NOMO-1 (cell line): Measurements from ENCODE around the gene OGT.
"Not testable (repeated sequence)": the region's sequence is repeated elsewhere in the genome, so short reads cannot be mapped to it uniquely, and the experiment has no call there.

Experiments used
- DNase-seq, 2 experiments: peaks; one replicate each; lab custom pipeline; 2025; ENCODE audit not compliant: unreplicated experiment in 2 of 2; lab: John Stamatoyannopoulos, UW

OGT gene

GRCh38 chrX:71579136-71579989, 46.5 kb downstream of the OGT start:
- no peak for DNase-seq

DNA sequence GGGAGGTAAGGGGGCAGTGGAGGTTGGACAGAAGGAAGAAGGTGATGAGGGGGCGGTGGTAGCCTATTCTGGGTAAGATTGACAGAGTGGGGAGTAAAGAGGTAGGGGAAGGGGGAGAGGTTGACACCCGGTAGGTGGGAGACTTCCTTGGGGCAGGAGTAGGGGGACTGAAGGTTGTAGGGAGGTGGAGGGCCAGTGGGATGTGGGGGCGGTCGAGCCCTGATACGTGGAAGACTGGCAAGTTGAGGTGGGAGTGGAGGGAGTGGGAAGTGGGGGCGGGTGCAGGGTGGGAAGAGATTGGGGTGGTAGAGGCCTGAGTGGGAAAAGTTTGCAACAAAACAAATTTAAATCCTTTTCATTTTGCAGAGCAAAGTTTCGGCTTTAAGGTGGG, 47.1 kb downstream of the OGT start:
- DNase-seq, result no peak

DNA sequence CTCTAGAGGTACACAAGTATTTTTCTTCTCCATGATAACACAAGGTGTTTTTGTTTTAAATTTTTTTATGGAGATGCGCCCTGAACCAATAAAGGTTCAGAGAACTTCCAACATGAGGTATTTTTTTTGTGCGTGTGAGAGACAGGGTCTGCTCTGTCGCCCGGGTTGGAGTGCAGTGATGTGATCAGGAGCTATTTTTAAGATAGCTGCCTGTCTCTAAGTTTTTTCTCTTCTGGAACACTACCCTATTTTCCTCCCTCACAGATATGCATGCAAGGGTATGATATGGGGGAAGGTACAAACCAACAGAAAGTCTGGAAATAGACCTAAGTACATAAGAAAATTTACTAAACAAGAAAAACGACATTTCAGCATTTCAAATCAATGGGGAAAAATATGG, 48.3 kb downstream of the OGT start:
- no peak for DNase-seq

- no peak for DNase-seq
Observed at GRCh38 chrX:71586929-71587328, 54.0 kb downstream of the OGT start.

DNA sequence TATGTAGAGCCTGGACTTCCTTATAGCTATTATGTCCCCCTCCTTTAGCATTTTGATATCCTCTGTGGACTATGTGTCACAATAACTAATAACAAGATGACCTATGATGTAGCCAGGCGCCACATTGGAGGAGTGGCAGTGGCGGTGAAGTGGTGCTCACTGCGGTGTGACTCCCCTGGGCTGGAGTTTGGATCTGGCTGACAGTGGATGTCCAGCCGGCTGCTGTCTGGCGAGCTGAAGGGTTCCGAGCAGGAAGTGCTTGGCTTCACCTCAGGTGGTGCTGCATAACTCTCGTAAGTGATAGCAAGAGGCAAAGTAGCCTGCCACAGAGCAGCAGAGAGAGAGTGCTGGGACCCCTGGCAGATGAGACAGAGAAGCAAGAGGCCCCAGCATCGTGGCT, 60.3 kb downstream of the OGT start:
- DNase-seq, result not testable (repeated sequence)

GRCh38 chrX:71599965-71600364, 67.1 kb downstream of the OGT start:
- DNase-seq, result no peak

DNA sequence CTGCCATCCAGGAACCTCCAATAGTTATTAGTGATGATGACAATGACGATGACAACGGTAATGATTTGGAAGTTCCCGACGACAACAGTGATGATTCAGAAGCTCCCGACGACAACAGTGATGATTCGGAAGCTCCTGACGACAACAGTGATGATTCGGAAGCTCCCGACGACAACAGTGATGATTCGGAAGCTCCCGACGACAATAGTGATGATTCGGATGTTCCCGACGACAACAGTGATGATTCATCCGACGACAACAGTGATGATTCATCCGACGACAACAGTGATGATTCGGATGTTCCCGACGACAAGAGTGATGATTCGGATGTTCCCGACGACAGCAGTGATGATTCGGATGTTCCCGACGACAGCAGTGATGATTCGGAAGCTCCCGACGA, 70.7 kb downstream of the OGT start:
- DNase-seq, result no peak

DNA sequence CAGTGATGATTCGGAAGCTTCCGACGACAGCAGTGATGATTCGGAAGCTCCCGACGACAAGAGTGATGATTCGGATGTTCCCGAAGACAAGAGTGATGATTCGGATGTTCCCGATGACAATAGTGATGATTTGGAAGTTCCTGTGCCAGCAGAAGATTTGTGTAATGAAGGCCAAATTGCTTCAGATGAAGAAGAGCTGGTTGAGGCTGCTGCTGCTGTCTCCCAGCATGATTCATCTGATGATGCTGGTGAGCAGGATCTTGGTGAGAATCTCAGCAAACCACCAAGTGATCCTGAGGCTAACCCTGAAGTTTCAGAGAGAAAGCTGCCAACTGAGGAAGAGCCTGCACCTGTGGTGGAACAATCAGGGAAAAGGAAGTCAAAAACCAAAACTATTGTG, 71.2 kb downstream of the OGT start:
- DNase-seq, result no peak

DNA sequence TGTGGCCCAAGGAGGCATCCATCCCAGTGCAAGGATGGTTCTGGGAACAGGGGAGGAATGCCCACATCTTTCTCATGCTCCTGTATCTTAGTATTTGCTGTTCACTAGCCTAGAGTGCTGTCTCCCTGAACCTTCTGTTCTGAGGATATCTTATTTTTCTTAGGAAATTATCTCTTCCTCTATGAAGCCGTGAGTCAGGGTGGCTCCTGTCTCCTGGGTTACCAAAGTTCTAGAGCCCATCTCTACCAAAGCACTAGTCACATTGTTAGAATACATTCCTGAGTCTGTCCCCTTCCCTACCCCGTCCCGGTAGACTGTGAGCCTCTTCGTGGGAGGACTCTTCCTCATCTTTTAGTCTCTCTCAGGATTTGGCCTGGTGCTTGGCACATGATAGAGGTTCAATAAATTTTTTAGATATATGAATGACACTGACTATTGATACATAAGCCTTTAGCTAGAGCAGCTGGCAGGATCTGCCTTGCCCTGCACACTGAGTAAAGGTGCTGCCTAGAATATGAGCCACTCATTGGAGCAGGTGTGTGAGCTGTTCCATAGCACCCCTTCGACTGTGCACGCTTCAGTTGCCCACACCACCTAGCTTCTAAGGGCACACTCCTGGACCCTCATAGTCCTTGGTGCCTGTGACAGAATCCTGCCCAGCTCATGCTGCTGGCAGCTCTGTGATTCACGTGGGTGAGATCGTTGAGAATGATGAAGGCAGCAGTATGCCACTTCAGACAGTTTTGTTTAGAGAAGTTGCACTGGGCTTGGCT, 72.1 kb downstream of the OGT start:
- no peak for DNase-seq

- no peak for DNase-seq
Observed at GRCh38 chrX:71606536-71607216, 73.8 kb downstream of the OGT start.

DNA sequence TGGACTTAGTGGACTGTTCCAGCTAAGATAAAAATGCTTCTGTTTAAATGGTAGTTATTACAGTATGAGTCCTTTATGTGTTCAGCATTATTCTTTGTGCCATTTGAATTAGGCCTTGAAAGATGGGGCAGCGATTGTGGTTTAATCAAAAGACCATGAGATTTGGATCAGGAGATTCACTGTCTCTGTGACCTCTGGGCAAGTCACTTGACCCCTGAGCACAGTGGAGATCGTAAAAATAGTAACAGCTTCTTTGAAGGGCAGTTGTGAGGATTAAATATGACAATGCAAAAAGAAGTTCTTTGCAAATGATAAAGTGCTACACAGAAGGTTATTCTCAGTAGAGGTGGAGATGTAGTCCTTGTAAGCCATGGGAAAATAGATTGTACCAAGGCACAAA, 74.6 kb downstream of the OGT start:
- DNase-seq, result no peak

- DNase-seq, result no peak
Observed at GRCh38 chrX:71609095-71609750, 76.3 kb downstream of the OGT start.

- not testable (repeated sequence) for DNase-seq
Observed at GRCh38 chrX:71611736-71612135, 78.8 kb downstream of the OGT start.

- no peak for DNase-seq
Observed at GRCh38 chrX:71612256-71612655, 79.4 kb downstream of the OGT start.

DNA sequence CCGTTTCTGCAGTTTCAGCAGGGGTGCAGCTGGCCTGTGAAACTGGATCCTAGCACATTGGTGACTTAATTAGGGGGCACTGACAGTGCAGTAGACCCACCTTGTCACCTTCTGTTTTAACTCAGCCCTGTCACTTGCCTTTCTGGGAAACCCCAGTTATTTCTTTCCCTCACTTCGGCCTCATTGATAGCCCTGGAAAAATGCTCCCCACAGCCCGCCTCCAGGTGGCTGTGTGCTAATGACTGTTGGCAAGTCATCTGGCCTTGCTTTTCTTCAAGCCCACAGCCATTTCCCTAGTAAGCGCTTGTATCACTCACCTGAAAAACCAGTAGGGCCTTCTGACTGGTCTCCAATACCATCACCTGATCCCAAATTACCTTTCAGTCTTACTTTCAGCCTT, 82.2 kb downstream of the OGT start:
- DNase-seq, result no peak

DNA sequence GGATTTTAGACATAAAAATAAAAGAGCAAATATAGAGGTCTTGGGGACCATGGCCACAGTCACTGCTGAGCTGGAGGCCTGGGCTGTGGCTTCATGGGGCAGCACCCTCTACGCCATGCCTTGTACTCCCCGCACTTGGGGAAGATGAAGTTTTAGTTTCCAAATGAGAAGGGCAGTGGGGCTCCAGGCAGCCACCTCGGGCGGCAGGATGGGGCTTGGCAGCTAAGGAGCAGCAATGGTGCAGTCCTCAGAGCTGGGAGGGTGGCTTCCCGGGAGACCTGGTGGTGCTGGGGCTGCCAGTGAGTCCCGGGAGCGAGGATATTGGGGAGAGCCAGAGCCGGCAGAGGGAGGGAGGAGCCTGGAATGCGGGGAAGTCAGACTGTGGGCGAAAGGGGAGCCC, 83.0 kb downstream of the OGT start:
- no peak for DNase-seq

DNA sequence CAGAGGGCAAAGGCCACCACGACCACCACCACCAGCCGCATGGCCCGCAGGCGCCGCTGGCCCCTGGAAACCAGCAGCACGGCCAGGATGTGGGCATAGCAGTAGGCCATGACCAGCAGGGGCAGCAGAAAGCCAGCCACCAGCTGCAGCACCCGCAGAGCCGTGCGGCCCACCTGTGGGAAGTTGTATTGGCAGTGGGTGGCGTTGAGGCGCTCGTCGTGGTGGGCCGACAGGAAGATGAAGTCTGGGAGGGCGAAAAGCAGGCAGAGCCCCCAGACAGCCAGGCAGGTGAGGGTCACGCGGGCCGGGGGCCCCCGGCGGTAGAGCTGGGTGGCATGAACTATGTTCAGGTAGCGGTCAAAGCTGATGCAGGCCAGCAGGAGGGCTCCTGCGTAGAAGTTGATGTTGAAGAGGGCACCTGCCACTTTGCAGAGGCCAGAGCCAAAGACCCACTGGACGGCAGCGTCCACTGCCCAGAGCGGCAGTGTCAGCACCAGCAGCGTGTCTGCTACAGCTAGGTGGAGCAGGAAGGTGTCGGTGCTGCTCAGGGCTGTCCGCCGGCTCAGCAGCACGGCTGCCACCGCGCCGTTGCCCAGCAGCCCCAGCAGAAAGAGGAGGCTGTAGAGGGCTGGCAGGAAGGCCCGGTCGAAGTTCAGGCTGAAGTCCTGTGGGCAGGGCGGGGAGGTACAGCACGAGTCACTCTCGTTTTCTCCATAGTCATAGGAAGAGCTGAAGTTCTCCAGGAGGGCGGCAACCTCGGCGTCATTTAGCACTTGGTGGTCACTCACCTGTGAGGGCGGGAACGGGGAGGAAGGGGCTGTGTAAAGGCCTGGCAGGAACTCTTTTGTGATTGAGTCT, 84.0 kb downstream of the OGT start:
- DNase-seq, result no peak

GRCh38 chrX:71617742-71618141, 84.8 kb downstream of the OGT start:
- no peak for DNase-seq

DNA sequence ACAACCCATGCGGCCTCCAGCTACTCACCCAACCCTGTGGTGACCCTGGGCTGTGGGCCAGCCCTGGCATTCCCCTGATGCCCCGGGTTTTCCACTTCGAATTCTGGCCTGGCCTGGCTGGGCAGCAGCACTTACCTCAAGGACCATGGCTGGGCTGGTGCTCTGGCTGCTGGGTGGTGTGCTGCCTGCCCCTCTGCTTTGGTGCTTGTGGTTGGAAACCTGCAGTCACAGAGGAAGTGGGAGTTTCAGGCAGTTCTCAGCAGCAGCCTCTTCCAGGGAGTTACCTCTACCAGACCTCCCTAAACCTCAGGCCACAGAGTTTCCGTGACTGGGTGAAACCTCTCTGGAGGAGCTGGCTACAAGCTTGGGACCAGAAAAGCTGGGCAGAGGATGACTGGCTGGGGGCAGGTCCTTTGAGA, 85.4 kb downstream of the OGT start, which contains the start of gene CXCR3:
Gene CXCR3, minus strand, starts transcription at position 209 of the 419 bp plus-strand sequence. Its CDS starts 62 bp downstream, at position 147.
- DNase-seq, result peak; percentile 33 to 56

DNA sequence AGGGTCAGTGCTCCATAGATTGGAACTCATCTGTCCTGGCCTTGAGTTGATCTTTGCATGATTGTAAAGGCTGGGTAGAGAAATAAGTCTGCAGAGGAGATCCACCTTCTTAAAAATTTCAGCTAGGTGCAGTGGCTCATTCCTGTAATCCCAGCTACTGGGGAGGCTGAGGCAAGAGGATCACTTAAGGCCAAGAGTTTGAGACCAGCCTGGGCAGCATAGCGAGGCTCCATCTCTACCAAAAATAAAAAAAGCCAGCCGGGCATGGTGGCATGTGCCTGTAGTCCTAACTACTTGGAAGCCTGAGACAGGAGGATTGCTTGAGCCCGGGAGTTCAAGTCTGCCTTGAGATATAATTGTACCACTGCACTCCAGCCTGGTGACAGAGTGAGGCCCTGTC, 85.9 kb downstream of the OGT start:
- no peak for DNase-seq
